ENCODE measurements around the gene MUC16.

DNA sequence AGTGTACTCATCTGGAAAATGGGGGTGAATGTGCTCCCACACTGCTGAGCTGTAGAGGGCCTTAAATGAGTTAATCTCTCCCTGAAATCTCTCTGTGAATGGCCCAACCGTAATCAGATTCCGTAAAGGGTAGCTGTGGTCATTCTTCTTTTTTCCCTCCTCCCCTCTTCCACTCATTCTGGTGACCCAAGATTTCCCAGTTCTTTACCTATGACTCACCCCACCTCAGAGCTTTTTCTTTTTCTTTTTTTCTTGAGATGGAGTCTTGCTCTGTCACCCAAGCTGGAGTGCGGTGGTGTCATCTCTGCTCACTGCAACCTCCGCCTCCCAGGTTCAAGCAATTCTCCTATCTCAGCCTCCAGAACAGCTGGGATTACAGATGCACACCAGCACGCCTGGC is 33.3 kb upstream of the MUC16 start:
- TF ChIP-seq POLR2A (IDR thresholded peaks at IDR 0.05; ENCODE audit: low read depth, low read length) (no peak), POLR2AphosphoS5 (IDR thresholded peaks at IDR 0.05; ENCODE audit: low read depth, low read length) (no peak), TAF1 (IDR thresholded peaks at IDR 0.05; ENCODE audit: borderline replicate concordance, low read depth, low read length) (no peak)

All from GM12892 (cell line).